ENCODE data around the gene SEL1L3. TPM values are rescaled to one million over a fixed set of nuclear protein-coding genes. Genes with fewer than 3 reads are reported as not detected.

Gene SEL1L3
- total and polyA plus RNA-seq, 9 of the 15 experiments (the other 6 are each of a cell fraction or from before 2014, with no cell fraction given), result 10.0 to 44.3 (median 21.6) TPM

GRCh38 chr4:25788703-25789238 is 74.0 kb downstream of the SEL1L3 start:
- intact Hi-C loops (cut with micrococcal nuclease) (no loop called here), in situ Hi-C loops (cut with MboI) (loop anchor here (10.0 kb wide), 1 partner anchor 344 kb away; no protein-coding TSS in a partner anchor)
- ChIA-PET POLR2A (interaction anchor here (1.5 kb wide), 1 partner anchor 12 kb away, joined by 3 read pairs; no protein-coding TSS in a partner anchor), CTCF (ENCODE audit: low intra/inter-chr PET ratio) (no interaction called here)
- Histone ChIP-seq H3K79me2 (ENCODE audit: control insufficient read depth, insufficient read depth, low read length) (no peaks in the 10 kb centered on the region), H3K27me3 (ENCODE audit: control insufficient read depth in 2 of 2, insufficient read depth in 2 of 2, low read length in 2 of 2) (no peaks in the 10 kb centered on the region), H3K9me1 (ENCODE audit: control insufficient read depth, insufficient read depth, low read length) (no peaks in the 10 kb centered on the region), H3K27ac (ENCODE audit: extremely low read depth, low read depth, low read length) (no peak overlapping the region), H3K9me3 (replicated peaks; ENCODE audit: control insufficient read depth, insufficient read depth, low read depth, low read length) (no peaks in the 10 kb centered on the region), H3K4me3 (no peak overlapping the region), H3K4me1 (replicated peaks in 1 of 2; ENCODE audit: control insufficient read depth in 2 of 2, insufficient read depth in 2 of 2, low read length in 2 of 2) (no peaks in the 10 kb centered on the region), H3K4me2 (ENCODE audit: insufficient read depth, low read length) (no peak overlapping the region), H4K20me1 (replicated peaks; ENCODE audit: control insufficient read depth, insufficient read depth, low read length) (peaks cover 3% of the 10 kb centered on the region; the same call in 1 of the 2 replicates), H3K9ac (ENCODE audit: insufficient read depth in 1 of 2, low read depth in 2 of 2, low read length in 2 of 2) (no peak overlapping the region), H3K36me3 (ENCODE audit: control insufficient read depth, insufficient read depth, low read length) (peaks cover 6% of the 10 kb centered on the region; the same call in 1 of the 3 replicates), H2AFZ (ENCODE audit: low read depth, low read length) (no peak overlapping the region)
- WGBS (ENCODE audit: insufficient coverage, low coverage, missing lambda C conversion rate), result 77% methylated on average over 3 of the region's 4 CpGs
- FAIRE-seq (no peak), ATAC-seq (no peak), DNase-seq (ENCODE audit: extremely low read depth in 1 of 4, low spot score in 3 of 4) (no peak)
- BruUV-seq (replicated peaks), result no TSS peak
- TF ChIP-seq ZNF134 (CRISPR knock-in tag; conservative IDR thresholded peaks at IDR 0.05) (no peak), MCM3 (IDR thresholded peaks at IDR 0.05) (no peak), TCF15 (CRISPR knock-in tag; IDR thresholded peaks at IDR 0.05) (no peak), ETV6 (IDR thresholded peaks at IDR 0.05; ENCODE audit: borderline replicate concordance in 1 of 2, low read depth in 2 of 2, low read length in 1 of 2) (no peak), ETV6 (CRISPR knock-in tag; IDR thresholded peaks at IDR 0.05; ENCODE audit: borderline replicate concordance) (no peak), ETS2 (tag; IDR thresholded peaks at IDR 0.05; ENCODE audit: borderline replicate concordance, poor library complexity, severe bottlenecking) (no peak), BRD9 (IDR thresholded peaks at IDR 0.05; ENCODE audit: low read depth, partially characterized antibody) (no peak), ZNF655 (CRISPR knock-in tag; IDR thresholded peaks at IDR 0.05) (no peak), ZNF717 (CRISPR knock-in tag; IDR thresholded peaks at IDR 0.05) (no peak)
- TF ChIP-seq, protein P1, sequence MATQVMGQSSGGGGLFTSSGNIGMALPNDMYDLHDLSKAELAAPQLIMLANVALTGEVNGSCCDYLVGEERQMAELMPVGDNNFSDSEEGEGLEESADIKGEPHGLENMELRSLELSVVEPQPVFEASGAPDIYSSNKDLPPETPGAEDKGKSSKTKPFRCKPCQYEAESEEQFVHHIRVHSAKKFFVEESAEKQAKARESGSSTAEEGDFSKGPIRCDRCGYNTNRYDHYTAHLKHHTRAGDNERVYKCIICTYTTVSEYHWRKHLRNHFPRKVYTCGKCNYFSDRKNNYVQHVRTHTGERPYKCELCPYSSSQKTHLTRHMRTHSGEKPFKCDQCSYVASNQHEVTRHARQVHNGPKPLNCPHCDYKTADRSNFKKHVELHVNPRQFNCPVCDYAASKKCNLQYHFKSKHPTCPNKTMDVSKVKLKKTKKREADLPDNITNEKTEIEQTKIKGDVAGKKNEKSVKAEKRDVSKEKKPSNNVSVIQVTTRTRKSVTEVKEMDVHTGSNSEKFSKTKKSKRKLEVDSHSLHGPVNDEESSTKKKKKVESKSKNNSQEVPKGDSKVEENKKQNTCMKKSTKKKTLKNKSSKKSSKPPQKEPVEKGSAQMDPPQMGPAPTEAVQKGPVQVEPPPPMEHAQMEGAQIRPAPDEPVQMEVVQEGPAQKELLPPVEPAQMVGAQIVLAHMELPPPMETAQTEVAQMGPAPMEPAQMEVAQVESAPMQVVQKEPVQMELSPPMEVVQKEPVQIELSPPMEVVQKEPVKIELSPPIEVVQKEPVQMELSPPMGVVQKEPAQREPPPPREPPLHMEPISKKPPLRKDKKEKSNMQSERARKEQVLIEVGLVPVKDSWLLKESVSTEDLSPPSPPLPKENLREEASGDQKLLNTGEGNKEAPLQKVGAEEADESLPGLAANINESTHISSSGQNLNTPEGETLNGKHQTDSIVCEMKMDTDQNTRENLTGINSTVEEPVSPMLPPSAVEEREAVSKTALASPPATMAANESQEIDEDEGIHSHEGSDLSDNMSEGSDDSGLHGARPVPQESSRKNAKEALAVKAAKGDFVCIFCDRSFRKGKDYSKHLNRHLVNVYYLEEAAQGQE (IDR thresholded peaks at IDR 0.05; ENCODE audit: borderline replicate concordance), result no peak
- TF ChIP-seq, protein P1 (CRISPR knock-in tag; IDR thresholded peaks at IDR 0.05; ENCODE audit: low read depth), result no peak
- TF ChIP-seq, protein P2, sequence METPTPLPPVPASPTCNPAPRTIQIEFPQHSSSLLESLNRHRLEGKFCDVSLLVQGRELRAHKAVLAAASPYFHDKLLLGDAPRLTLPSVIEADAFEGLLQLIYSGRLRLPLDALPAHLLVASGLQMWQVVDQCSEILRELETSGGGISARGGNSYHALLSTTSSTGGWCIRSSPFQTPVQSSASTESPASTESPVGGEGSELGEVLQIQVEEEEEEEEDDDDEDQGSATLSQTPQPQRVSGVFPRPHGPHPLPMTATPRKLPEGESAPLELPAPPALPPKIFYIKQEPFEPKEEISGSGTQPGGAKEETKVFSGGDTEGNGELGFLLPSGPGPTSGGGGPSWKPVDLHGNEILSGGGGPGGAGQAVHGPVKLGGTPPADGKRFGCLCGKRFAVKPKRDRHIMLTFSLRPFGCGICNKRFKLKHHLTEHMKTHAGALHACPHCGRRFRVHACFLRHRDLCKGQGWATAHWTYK (CRISPR knock-in tag; IDR thresholded peaks at IDR 0.05), result no peak
